22Rv1 (cell line): Measurements from ENCODE around the gene DEPDC5.

Source experiments
- ZFX ChIP-seq: fragments of 450-650 bp; IDR thresholded peaks from 2 replicates; pipeline ENCODE4 v1.6.1; 2017; ENCODE audit warnings: antibody characterized with exemption, borderline replicate concordance
- TF ChIP-seq, protein P1 (sequence below): fragments of 450-650 bp; IDR thresholded peaks from 2 replicates; pipeline ENCODE4 v1.5.1; 2017; ENCODE audit warnings: mild to moderate bottlenecking

DNA sequence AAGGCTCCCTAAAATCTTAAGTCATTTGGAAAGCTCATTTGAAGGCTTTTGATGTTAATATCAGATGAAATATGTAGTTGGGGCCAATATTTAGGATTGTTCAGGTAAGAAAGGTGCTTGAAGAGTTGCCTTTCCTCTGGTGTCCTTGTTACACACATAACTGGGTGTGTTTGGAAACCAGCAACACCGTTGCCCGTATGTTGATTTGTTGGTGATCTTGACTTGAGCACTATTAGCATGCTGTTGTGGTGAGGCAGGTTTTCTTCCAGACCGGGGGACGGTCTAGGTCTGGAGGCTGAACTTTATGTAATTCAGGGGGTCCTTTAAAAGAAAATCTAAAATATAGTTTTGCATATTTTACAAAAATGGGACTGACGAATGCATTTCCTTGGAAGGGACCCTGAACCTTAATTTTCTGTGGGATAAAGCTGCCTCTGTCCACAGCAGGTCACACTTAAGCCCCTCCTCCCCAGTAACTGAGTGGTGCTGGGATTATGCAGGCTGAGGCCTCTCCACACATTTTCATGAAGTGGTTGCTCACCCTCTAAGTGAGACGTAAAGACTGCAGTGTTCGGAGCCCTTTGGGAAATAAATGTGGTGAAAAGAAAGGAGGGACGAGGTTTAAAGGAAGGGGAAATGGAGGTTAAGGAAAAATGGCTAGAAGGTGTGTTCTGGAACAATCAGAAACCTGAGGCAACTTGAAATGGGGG is 192.3 kb downstream of the DEPDC5 start:
- TF ChIP-seq, protein P1, sequence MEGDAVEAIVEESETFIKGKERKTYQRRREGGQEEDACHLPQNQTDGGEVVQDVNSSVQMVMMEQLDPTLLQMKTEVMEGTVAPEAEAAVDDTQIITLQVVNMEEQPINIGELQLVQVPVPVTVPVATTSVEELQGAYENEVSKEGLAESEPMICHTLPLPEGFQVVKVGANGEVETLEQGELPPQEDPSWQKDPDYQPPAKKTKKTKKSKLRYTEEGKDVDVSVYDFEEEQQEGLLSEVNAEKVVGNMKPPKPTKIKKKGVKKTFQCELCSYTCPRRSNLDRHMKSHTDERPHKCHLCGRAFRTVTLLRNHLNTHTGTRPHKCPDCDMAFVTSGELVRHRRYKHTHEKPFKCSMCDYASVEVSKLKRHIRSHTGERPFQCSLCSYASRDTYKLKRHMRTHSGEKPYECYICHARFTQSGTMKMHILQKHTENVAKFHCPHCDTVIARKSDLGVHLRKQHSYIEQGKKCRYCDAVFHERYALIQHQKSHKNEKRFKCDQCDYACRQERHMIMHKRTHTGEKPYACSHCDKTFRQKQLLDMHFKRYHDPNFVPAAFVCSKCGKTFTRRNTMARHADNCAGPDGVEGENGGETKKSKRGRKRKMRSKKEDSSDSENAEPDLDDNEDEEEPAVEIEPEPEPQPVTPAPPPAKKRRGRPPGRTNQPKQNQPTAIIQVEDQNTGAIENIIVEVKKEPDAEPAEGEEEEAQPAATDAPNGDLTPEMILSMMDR, result no peak
- no peak for TF ChIP-seq ZFX
